ENCODE results near the gene CFDP1. TPM values are rescaled to one million over a fixed set of nuclear protein-coding genes. Genes with fewer than 3 reads are reported as not detected.

Gene CFDP1
- total and polyA plus RNA-seq, 2 of the 13 experiments (the other 11 are each of a cell fraction or from before 2014, with no cell fraction given) = 78.6 to 153 TPM

- TF ChIP-seq ZNF10 (CRISPR knock-in tag; IDR thresholded peaks at IDR 0.05; ENCODE audit: borderline replicate concordance, low read depth) (no peak), SNAPC5 (CRISPR knock-in tag; IDR thresholded peaks at IDR 0.05; ENCODE audit: borderline replicate concordance) (no peak), YEATS2 (CRISPR knock-in tag; IDR thresholded peaks at IDR 0.05; ENCODE audit: borderline replicate concordance) (no peak), HIC2 (CRISPR knock-in tag; IDR thresholded peaks at IDR 0.05; ENCODE audit: low read depth) (no peak), HIVEP1 (CRISPR knock-in tag; IDR thresholded peaks at IDR 0.05) (no peak), ZNF362 (CRISPR knock-in tag; IDR thresholded peaks at IDR 0.05; ENCODE audit: borderline replicate concordance) (no peak), BRD4 (CRISPR knock-in tag; IDR thresholded peaks at IDR 0.05) (no peak), ZNF792 (CRISPR knock-in tag; IDR thresholded peaks at IDR 0.05) (no peak)
These were observed 152.9 kb downstream of the CFDP1 start (continued) for GRCh38 chr16:75280331-75280804.

- no peak overlapping the region for H3K9ac ChIP-seq (ENCODE audit: insufficient read depth, low read depth, low read length)
- intact Hi-C loops (cut with micrococcal nuclease; ENCODE audit: unreplicated experiment) = no loop called here
- 53% methylated on average over 6 of the region's 10 CpGs for WGBS (ENCODE audit: low lambda C conversion rate)
- H3K4me1 ChIP-seq (ENCODE audit: insufficient read depth, low read length) = peaks cover 15% of the 10 kb centered on the region; the same call in 1 of the 2 replicates
- H3K27ac ChIP-seq (ENCODE audit: extremely low read length, insufficient read depth, low read length) = no peak overlapping the region
- FAIRE-seq (no peak), ATAC-seq (peak; percentile 71), DNase-seq (ENCODE audit: low spot score) (no peak)
- ChIA-PET CTCF (ENCODE audit: low intra/inter-chr PET ratio, low total read pairs) (no interaction called here), POLR2A (interaction anchor here (2.9 kb wide), 1 partner anchor 26 kb away, joined by 12 read pairs; no protein-coding TSS in a partner anchor)
- no peaks in the 10 kb centered on the region for H3K9me3 ChIP-seq (ENCODE audit: low read length)
- H3K36me3 ChIP-seq (replicated peaks in 1 of 2; ENCODE audit: control insufficient read depth in 1 of 2, insufficient read depth in 2 of 2, low read length in 2 of 2) = no peaks in the 10 kb centered on the region
- H3K4me3 ChIP-seq (replicated peaks in 1 of 3; ENCODE audit: insufficient read depth in 1 of 3, low read depth in 2 of 3, low read length in 3 of 3) = no peak overlapping the region
- H2AFZ ChIP-seq (ENCODE audit: low read length) = no peak overlapping the region
- no peaks in the 10 kb centered on the region for H3K27me3 ChIP-seq (ENCODE audit: control insufficient read depth in 1 of 2, insufficient read depth in 2 of 2, low read length in 2 of 2)
- in situ Hi-C loops (cut with HindIII; ENCODE audit: extremely low pct_ligation_motif_present, low pct_unique_long_range_greater_than_20kb) = no loop called here
- peak overlapping the region; percentile 40; the same call in 1 of the 2 replicates for H3K4me2 ChIP-seq (ENCODE audit: low read depth, low read length)
- no peaks in the 10 kb centered on the region for H3K79me2 ChIP-seq (ENCODE audit: insufficient read depth, low read length)
- H4K20me1 ChIP-seq (ENCODE audit: insufficient read depth, low read length) = no peaks in the 10 kb centered on the region
- BruUV-seq (replicated peaks) = no TSS peak
- TF ChIP-seq ZNF740 (CRISPR knock-in tag; IDR thresholded peaks at IDR 0.05) = no peak
- TF ChIP-seq ZNF256 (CRISPR knock-in tag; conservative IDR thresholded peaks at IDR 0.05) = no peak
- no peak for TF ChIP-seq MIER2 (CRISPR knock-in tag; IDR thresholded peaks at IDR 0.05)
- peak; percentile 12; the same call in 1 of the 2 replicates for TF ChIP-seq ZNF768 (CRISPR knock-in tag; IDR thresholded peaks at IDR 0.05)
- no peak for TF ChIP-seq ZNF639 (CRISPR knock-in tag; conservative IDR thresholded peaks at IDR 0.05)
- no peak for TF ChIP-seq PHF21A (CRISPR knock-in tag; IDR thresholded peaks at IDR 0.05)
- TF ChIP-seq HNRNPL (IDR thresholded peaks at IDR 0.05; ENCODE audit: low read depth, low read length) = 0 out of 2 replicates have a peak, but pooled peaks have one; percentile 55
- no peak for TF ChIP-seq ZNF414 (CRISPR knock-in tag; IDR thresholded peaks at IDR 0.05)
- no peak for TF ChIP-seq MTA1 (CRISPR knock-in tag; IDR thresholded peaks at IDR 0.05; ENCODE audit: borderline replicate concordance)
- TF ChIP-seq ZNF510 (CRISPR knock-in tag; IDR thresholded peaks at IDR 0.05; ENCODE audit: low read depth) = no peak
These were observed 154.0 kb downstream of the CFDP1 start for GRCh38 chr16:75279305-75279704.

All from HepG2 (cell line).